ENCODE results near the gene VWA2.

GRCh38 chr10:114271075-114271778 lies 32.2 kb downstream of the VWA2 start:
- TF ChIP-seq SP1 (IDR thresholded peaks at IDR 0.05; ENCODE audit: low read depth) = no peak
- TF ChIP-seq CTCF (IDR thresholded peaks at IDR 0.05 in 2 of 3, conservative IDR thresholded peaks at IDR 0.05 in 1 of 3; ENCODE audit: borderline replicate concordance in 1 of 3, insufficient read depth in 1 of 3, low read depth in 2 of 3, low read length in 2 of 3) = no peak
- TF ChIP-seq, protein P1, sequence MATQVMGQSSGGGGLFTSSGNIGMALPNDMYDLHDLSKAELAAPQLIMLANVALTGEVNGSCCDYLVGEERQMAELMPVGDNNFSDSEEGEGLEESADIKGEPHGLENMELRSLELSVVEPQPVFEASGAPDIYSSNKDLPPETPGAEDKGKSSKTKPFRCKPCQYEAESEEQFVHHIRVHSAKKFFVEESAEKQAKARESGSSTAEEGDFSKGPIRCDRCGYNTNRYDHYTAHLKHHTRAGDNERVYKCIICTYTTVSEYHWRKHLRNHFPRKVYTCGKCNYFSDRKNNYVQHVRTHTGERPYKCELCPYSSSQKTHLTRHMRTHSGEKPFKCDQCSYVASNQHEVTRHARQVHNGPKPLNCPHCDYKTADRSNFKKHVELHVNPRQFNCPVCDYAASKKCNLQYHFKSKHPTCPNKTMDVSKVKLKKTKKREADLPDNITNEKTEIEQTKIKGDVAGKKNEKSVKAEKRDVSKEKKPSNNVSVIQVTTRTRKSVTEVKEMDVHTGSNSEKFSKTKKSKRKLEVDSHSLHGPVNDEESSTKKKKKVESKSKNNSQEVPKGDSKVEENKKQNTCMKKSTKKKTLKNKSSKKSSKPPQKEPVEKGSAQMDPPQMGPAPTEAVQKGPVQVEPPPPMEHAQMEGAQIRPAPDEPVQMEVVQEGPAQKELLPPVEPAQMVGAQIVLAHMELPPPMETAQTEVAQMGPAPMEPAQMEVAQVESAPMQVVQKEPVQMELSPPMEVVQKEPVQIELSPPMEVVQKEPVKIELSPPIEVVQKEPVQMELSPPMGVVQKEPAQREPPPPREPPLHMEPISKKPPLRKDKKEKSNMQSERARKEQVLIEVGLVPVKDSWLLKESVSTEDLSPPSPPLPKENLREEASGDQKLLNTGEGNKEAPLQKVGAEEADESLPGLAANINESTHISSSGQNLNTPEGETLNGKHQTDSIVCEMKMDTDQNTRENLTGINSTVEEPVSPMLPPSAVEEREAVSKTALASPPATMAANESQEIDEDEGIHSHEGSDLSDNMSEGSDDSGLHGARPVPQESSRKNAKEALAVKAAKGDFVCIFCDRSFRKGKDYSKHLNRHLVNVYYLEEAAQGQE (IDR thresholded peaks at IDR 0.05; ENCODE audit: low read depth) = no peak
- no peak for TF ChIP-seq JUND (IDR thresholded peaks at IDR 0.05)
- no peak for TF ChIP-seq POLR2AphosphoS5 (IDR thresholded peaks at IDR 0.05; ENCODE audit: low read depth, low read length)
- TF ChIP-seq ZFX (IDR thresholded peaks at IDR 0.05) = no peak
- TF ChIP-seq RAD21 (IDR thresholded peaks at IDR 0.05; ENCODE audit: low read depth) = no peak
- TF ChIP-seq EZH2phosphoT487 (IDR thresholded peaks at IDR 0.05; ENCODE audit: borderline replicate concordance) = no peak
- TF ChIP-seq EZH2 (IDR thresholded peaks at IDR 0.05) = no peak
- no peak for TF ChIP-seq CEBPB (IDR thresholded peaks at IDR 0.05; ENCODE audit: low read depth)
- no peak for TF ChIP-seq YY1 (IDR thresholded peaks at IDR 0.05; ENCODE audit: extremely low read depth, insufficient replicate concordance, low read depth, low read length)

Data from HCT116 (cell line).